PC-9 (cell line): ENCODE data around the gene MYBBP1A.
"Not testable (repeated sequence)": the region's sequence is repeated elsewhere in the genome, so short reads cannot be mapped to it uniquely, and the experiment has no call there.

Source experiments
- EZH2 ChIP-seq: fragments of 200-600 bp; sonication (generic); IDR thresholded peaks from 2 replicates; pipeline ENCODE4 v1.8.0; 2017; ENCODE audit warnings: antibody characterized with exemption, low read depth
- TF ChIP-seq, protein P1 (sequence below): fragments of 200-600 bp; sonication (generic); conservative IDR thresholded peaks from 2 replicates; pipeline ENCODE4 v1.6.1; 2017; ENCODE audit warnings: mixed run types, antibody characterized with exemption, mild to moderate bottlenecking, moderate library complexity

DNA sequence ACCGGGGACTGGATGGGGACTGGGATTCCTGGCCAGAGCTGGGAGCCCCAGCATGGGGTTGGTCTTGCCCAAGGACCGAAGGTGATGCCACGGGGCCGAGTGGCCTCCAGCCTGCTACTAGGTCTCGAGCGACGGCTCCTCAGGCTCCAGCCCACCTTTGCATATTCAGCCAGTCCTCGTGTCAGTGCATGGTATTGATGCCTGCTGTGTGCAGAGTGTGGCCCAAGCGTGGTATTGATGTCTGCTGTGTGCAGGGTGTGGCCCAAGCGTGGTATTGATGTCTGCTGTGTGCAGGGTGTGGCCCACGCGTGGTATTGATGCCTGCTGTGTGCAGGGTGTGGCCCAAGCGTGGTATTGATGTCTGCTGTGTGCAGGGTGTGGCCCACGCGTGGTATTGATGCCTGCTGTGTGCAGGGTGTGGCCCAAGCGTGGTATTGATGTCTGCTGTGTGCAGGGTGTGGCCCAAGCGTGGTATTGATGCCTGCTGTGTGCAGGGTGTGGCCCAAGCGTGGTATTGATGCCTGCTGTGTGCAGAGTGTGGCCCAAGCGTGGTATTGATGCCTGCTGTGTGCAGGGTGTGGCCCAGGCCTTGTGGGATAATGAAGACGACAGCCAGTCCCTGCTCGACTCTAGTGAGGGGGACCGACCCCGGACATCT is 40.6 kb upstream of the MYBBP1A start:
- not testable (repeated sequence) for TF ChIP-seq EZH2
- TF ChIP-seq, protein P1, sequence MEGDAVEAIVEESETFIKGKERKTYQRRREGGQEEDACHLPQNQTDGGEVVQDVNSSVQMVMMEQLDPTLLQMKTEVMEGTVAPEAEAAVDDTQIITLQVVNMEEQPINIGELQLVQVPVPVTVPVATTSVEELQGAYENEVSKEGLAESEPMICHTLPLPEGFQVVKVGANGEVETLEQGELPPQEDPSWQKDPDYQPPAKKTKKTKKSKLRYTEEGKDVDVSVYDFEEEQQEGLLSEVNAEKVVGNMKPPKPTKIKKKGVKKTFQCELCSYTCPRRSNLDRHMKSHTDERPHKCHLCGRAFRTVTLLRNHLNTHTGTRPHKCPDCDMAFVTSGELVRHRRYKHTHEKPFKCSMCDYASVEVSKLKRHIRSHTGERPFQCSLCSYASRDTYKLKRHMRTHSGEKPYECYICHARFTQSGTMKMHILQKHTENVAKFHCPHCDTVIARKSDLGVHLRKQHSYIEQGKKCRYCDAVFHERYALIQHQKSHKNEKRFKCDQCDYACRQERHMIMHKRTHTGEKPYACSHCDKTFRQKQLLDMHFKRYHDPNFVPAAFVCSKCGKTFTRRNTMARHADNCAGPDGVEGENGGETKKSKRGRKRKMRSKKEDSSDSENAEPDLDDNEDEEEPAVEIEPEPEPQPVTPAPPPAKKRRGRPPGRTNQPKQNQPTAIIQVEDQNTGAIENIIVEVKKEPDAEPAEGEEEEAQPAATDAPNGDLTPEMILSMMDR, result not testable (repeated sequence)
